ENCODE measurements around the gene COX7A2. TPM values are rescaled to one million over a fixed set of nuclear protein-coding genes. Genes with fewer than 3 reads are reported as not detected.
A peak's percentile ranks its signal among the peaks of the same experiment; 100 is the strongest.

COX7A2 gene
- total RNA-seq, 2 donors from 2014 or later = 260 to 372 TPM

DNA sequence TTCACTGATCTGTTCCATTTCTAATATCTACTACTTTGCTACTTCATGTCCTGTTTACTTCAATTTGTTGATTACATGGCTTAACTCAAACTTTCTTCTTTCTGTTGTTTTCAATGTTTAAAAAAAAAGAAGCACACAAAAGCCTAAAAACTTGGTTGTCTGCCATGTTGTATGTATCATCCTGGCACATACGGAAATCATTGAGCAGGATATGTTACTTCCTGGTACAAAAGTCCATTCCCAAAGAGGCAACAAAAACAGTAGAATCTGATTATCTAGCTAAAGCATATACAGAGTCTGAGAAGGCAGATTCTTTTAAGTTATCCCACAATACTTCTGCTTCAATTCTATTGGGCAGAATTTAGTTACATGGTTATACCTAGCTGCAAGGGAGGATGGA, 23.2 kb downstream of the COX7A2 start:
- H3K27me3 Mint-ChIP-seq = peaks cover 30% of the 10 kb centered on the region
- no peak overlapping the region for H3K4me3 Mint-ChIP-seq
- no peak overlapping the region for H3K27ac Mint-ChIP-seq
- H3K4me1 Mint-ChIP-seq = peaks cover 5% of the 10 kb centered on the region
- no peaks in the 10 kb centered on the region for H3K9me3 Mint-ChIP-seq
- no peak for ATAC-seq (replicated peaks)
- no peaks in the 10 kb centered on the region for H3K36me3 Mint-ChIP-seq (ENCODE audit: low read depth)

DNA sequence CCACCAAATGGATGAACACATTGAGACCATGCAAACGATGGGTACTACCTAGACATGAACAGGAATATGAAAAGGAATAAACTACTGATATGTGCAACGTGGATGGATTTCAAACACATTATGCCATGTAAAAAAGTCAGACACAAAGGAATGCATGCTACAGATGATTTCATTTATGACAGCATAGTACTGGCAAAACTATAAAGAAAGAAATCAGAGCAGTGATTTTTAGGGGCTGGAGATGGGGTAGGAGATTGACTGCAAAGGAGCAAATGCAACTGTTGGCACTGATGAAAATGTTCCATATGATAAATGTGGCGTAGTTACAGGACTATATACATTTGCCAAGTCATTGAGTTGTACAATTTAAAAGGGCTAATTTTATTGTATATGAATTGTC, 24.3 kb downstream of the COX7A2 start:
- Mint-ChIP-seq H3K4me3 (no peak overlapping the region), H3K9me3 (no peaks in the 10 kb centered on the region), H3K27me3 (peaks cover 29% of the 10 kb centered on the region), H3K4me1 (peaks cover 5% of the 10 kb centered on the region), H3K27ac (no peak overlapping the region), H3K36me3 (ENCODE audit: low read depth) (no peaks in the 10 kb centered on the region)
- ATAC-seq (replicated peaks) = no peak

DNA sequence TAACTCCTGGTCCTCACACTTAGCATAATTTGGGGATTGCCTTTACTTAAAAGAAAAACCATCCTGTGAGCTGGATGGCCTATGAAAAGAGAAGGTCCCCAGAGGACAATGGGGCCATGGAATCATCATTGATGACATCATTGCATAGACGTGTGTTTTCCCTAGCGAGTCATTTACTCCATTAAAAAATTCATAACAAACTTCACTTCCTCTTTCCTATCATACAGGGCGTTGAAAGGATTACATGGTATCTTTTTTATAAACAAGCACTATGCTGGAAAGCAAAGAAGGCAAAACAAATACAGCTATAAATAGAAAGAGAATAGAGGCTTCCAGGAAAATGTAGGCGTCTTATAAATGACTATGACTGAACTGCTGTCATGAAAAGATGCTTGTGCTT, 26.4 kb downstream of the COX7A2 start:
- peaks cover 5% of the 10 kb centered on the region for H3K4me1 Mint-ChIP-seq
- peak overlapping the region; percentile 35 for H3K27ac Mint-ChIP-seq
- peak overlapping the region; percentile 33 for H3K4me3 Mint-ChIP-seq
- no peaks in the 10 kb centered on the region for H3K36me3 Mint-ChIP-seq (ENCODE audit: low read depth)
- H3K9me3 Mint-ChIP-seq = no peaks in the 10 kb centered on the region
- peaks cover 25% of the 10 kb centered on the region for H3K27me3 Mint-ChIP-seq
- ATAC-seq (replicated peaks) = peak; percentile 73

DNA sequence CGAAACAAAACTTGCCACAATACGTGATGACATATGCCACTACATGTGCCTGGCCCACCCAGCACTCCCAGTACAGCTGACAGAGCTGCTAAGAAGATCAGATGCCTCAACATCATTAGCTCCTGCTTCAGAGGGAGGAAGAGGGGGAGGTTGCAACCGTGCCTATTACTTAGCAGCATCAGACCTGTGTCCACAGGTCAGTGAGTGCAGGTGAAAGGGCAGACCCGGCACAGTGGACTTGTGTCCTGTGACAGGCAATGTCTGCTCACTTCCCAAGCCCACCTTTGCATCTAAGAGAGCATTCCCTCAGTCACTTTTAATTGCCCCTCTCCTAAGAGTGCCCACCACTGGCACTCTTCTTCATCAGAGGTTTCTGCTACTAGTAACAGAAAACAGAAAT, 28.3 kb downstream of the COX7A2 start:
- no peak for ATAC-seq (replicated peaks)
- Mint-ChIP-seq H3K4me1 (peaks cover 5% of the 10 kb centered on the region), H3K4me3 (no peak overlapping the region), H3K27ac (no peak overlapping the region), H3K27me3 (peaks cover 34% of the 10 kb centered on the region), H3K9me3 (no peaks in the 10 kb centered on the region), H3K36me3 (ENCODE audit: low read depth) (no peaks in the 10 kb centered on the region)

DNA sequence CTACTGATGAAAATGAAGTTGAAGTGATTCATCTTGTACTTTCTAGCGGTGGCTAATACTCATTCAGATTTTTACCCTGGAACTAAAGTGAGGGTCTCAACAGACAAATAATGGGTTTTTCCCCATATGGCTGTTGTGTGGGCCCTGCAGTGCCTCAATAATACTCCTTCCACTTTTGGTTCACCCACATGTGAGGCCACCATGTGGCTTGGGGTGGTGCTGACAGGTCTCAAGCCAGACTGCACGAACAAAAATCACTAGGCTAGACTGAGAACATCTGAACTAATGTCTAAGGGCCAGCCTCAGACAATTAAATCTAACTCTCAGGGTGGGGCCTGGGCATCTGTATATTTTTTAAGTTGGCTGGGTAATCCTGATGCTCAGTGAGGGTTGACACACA, 29.9 kb downstream of the COX7A2 start:
- H3K27ac Mint-ChIP-seq = no peak overlapping the region
- no peak for ATAC-seq (replicated peaks)
- no peak overlapping the region for H3K4me3 Mint-ChIP-seq
- H3K4me1 Mint-ChIP-seq = peaks cover 10% of the 10 kb centered on the region
- peaks cover 34% of the 10 kb centered on the region for H3K27me3 Mint-ChIP-seq
- H3K36me3 Mint-ChIP-seq (ENCODE audit: low read depth) = no peaks in the 10 kb centered on the region
- H3K9me3 Mint-ChIP-seq = no peaks in the 10 kb centered on the region

DNA sequence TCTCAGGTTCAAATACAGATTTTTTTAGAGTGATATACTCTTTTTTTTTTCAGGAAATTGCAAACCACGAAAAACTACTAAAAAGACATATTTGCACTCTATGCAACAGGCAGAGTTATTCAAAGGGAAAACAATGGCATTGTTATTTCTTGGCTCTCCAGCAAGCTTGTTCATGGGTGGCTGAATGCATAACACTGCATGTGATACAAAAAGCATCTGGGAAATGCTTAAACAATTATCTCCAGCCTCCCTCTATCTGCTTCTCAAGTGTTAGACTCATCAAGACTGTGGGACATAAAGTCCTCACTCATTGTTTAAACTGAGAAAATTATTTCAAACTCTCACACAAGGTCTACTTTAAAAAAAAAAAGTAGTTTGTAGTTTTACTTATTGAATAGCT, 30.5 kb downstream of the COX7A2 start:
- H3K36me3 Mint-ChIP-seq (ENCODE audit: low read depth) = no peaks in the 10 kb centered on the region
- H3K27me3 Mint-ChIP-seq = peaks cover 39% of the 10 kb centered on the region
- H3K4me3 Mint-ChIP-seq = no peak overlapping the region
- H3K4me1 Mint-ChIP-seq = peaks cover 13% of the 10 kb centered on the region
- no peak for ATAC-seq (replicated peaks)
- H3K9me3 Mint-ChIP-seq = no peaks in the 10 kb centered on the region
- H3K27ac Mint-ChIP-seq = no peak overlapping the region

DNA sequence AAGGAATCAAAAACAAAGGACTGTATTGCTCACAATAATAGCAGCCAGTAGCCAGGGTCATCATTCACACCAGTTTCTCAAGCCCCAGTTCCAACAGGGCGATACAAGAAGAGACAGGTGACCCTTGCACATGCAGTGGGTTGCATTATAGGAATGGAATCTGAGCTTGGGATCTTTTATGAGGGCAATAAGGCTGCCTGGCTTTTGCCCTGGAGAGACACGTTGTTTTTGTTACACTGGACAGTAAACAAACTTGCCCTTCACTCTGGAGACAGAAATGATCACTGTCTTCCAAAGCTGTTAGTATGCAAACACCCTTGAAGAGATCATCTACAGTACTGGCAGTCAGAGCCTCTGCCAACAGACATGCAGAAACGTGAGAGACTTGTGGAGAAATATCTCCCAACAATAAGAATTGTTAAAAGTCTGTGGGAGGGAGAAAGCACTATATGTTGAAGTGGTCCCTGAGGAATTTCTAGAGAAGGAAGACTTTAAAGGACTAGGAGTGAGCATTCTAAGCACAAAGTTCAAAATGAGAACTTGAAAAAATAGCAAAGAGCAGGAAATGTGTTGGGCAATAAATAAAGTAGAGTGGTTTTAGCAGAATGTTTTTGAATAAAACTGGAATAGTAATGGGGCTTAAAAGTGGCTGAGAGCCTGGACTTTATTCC, 31.5 kb downstream of the COX7A2 start:
- Mint-ChIP-seq H3K4me3 (no peak overlapping the region), H3K9me3 (no peaks in the 10 kb centered on the region), H3K4me1 (peaks cover 16% of the 10 kb centered on the region), H3K27ac (no peak overlapping the region), H3K27me3 (peaks cover 41% of the 10 kb centered on the region), H3K36me3 (ENCODE audit: low read depth) (no peaks in the 10 kb centered on the region)
- ATAC-seq (replicated peaks) = no peak

DNA sequence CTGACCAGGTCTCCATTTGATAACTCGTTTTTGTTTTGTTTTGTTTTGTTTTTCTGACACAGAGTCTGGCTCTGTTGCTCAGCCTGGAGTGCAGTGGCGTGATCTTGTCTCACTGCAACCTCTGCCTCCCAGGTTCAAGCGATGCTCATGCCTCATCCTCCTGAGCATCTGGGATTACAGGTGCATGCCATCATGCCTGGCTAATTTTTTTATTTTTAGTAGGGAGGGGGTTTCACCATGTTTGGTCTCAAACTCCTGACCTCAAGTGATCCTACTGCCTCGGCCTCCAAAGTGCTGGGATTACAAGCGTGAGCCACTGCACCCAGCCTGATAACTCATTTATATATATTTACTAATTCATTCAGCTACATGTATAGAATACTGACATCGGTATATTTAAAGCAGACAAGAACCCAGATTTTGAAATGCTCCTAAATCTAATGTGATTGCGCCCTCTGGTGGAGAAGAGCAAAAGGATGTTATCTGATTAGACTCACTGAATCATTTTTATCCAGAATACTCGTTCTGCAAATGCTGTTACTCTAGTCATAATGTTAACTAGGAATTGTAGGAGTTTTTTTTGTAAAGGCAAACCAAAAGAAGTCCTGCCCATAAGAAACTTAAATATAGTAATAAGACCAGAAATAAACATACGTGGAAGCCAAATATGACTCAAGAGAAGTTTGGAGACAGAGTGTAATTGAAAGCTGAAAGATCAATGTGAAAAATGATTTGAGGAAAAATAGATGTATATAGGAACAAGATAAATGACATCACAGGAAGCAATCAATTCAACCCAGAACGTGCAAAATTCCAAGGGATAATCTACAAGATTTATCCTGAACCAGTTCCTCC, 32.5 kb downstream of the COX7A2 start:
- no peak overlapping the region for H3K4me3 Mint-ChIP-seq
- H3K4me1 Mint-ChIP-seq = peaks cover 18% of the 10 kb centered on the region
- no peaks in the 10 kb centered on the region for H3K36me3 Mint-ChIP-seq (ENCODE audit: low read depth)
- H3K27ac Mint-ChIP-seq = no peak overlapping the region
- peaks cover 45% of the 10 kb centered on the region for H3K27me3 Mint-ChIP-seq
- ATAC-seq (replicated peaks) = peak; percentile 37
- no peaks in the 10 kb centered on the region for H3K9me3 Mint-ChIP-seq

DNA sequence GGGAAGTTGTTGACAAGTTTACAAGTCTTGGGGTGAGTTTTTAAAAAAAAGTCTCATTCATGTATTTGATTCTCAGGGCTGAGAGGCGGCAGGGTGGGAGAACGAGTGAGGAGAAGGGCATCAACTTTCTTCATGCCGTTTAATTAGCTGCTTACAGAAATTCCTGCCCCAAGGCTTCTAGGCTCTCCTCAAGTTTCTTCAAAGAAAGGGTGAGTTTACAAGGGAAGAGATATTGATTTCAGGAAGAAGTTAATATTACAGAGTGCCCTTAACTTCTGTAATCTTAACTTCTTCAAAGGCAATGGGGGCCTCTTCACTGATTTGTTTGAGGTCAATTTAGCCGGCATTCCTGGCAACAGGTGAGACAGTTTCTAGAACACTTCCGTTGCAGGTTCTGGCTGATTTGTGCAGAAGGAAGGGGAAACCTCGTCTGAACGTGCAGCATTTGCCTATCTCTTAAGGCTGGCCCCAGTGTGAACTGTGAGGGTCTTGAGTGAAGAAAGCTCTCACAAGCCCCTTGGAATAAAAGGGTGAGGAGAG, 34.3 kb downstream of the COX7A2 start:
- Mint-ChIP-seq H3K4me1 (peaks cover 25% of the 10 kb centered on the region), H3K27me3 (peaks cover 58% of the 10 kb centered on the region), H3K27ac (no peak overlapping the region), H3K36me3 (ENCODE audit: low read depth) (peaks cover 6% of the 10 kb centered on the region), H3K9me3 (no peaks in the 10 kb centered on the region), H3K4me3 (peak overlapping the region; percentile 75)
- no peak for ATAC-seq (replicated peaks)

DNA sequence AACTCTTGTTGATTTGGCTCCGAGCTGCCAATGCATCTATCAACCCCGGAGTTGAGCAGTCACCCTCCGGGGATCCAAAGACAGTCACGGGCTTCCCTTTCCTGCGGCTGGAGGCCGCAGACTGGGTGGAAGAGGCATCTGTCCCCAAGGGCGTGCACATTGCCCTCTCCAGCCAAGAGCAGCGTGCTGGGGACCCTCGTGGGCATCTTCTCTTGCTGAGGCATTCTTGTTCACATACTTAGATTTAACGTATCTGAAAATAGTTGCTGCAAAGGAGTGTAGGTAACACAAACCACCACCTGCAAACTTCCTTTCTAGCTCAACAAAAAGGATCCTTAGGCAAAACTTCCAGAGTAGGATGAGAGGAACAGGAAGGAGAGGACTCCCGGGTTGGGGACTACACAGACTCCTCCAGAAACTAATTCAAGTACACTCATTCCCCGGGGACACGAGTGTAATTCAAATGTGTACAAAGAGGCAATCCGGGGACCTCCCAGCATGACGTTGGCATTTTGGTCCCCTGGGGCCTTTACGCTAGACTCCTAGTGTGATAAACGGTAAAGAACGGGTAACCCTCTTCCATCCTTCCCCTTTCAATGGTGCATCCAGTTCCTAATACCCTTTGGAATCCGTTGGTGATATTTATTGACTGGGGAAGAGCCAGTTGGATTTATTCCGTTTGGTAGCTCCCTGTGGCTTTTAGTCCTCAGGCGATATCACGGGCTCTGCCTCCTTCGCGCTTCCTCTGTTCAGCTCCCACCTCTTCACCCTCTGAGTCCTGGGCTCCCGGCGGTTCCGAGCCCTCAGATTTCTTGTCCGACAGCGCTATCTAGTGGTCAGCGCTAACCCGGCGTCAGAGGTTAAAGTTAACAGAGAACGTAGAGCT, 35.1 kb downstream of the COX7A2 start:
- Mint-ChIP-seq H3K9me3 (no peaks in the 10 kb centered on the region), H3K4me3 (peak overlapping the region; percentile 75), H3K36me3 (ENCODE audit: low read depth) (peaks cover 6% of the 10 kb centered on the region), H3K27ac (no peak overlapping the region), H3K27me3 (peaks cover 65% of the 10 kb centered on the region), H3K4me1 (peaks cover 25% of the 10 kb centered on the region)
- ATAC-seq (replicated peaks) = peak; percentile 83

DNA sequence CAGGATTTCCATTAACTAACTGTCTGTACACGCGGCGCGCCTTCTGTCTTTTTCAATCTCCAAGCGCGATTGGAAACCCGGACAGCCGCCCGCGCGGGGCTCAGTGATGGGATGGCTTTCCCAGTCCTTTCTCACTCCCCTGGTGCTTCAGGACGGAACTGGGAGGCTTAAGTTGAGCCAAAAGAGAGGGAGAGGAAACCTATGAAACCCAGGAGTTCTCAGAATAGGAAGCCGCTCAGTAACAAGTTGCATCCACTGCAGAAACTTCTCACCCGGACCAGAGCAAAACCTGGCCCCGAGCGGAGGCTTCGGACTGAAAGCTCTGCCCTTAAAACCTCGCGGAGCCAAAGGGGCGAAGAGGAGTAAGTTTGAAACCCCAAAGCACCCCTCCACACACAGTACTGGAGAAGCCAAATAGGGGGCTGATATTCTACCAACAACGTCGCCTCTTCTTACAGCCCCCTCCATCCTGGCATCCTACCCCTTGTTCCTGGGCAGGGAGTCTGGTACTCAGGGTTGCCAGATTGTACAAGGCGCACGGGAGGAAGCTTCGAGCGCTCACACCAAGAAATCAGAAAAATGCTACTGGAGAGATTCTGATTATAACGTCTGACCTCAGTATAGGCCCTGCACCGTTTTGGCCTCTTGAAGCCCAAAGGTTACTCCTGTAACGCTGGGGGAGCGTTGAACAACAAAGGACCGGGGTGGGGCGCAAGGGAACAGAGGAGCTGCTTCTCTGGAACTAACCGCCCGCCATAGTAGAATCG, 36.8 kb downstream of the COX7A2 start:
- Mint-ChIP-seq H3K4me3 (peak overlapping the region; percentile 75), H3K27me3 (peaks cover 73% of the 10 kb centered on the region), H3K9me3 (no peaks in the 10 kb centered on the region), H3K36me3 (ENCODE audit: low read depth) (peaks cover 6% of the 10 kb centered on the region), H3K4me1 (peaks cover 25% of the 10 kb centered on the region), H3K27ac (no peak overlapping the region)
- ATAC-seq (replicated peaks) = no peak

DNA sequence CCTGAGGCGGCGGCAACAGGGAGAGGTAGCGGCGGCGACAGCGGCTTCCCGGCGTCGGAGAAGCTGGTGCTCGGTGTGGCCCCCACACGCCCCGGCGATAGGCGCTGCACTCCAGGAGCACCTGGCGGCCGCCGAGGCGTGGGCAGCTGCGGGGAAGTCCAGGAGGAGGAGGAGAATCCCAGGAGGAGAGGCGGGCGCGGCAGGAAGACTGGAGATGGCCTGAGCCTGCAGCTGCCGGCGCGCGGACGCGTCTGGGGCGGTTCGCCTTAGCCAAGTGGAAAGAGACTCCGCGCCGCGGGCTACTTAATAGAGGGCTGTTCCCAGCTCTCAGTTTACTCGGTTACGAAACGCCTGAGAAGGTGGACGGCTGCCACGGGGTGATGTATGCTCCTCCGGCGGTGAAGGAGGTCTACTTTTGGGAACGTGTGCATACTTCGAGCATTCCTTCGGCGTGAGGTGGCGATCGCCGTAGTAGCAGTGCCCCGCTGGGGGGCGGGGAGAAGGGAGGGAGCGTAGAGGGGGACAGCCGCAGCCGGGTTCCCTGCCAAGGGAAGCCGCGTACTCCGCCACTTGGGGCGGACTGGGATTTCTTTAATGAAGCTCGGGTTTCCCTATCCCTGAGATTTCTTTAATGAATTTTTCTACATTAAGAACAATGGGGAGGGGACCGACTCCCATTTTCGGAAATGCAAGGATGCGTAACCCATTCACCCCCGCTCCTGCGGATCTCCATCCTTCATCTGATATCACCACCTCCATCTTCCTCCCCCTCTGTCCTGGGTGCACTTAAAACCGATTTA, 37.6 kb downstream of the COX7A2 start, which contains the start of gene COL12A1:
Gene COL12A1, minus strand, starts transcription at position 278 of the 800 bp plus-strand sequence. CDS start 3,261 bp downstream, outside the sequence.
- peaks cover 25% of the 10 kb centered on the region for H3K4me1 Mint-ChIP-seq
- H3K4me3 Mint-ChIP-seq = peak within 1 kb of the TSS; percentile 75
- H3K27me3 Mint-ChIP-seq = peaks cover 73% of the 10 kb centered on the region
- no peak for ATAC-seq (replicated peaks)
- H3K27ac Mint-ChIP-seq = no peak within 1 kb of the TSS
- H3K36me3 Mint-ChIP-seq (ENCODE audit: low read depth) = peaks cover 6% of the 10 kb centered on the region
- no peaks in the 10 kb centered on the region for H3K9me3 Mint-ChIP-seq

All from activated T-helper 17 cell treated with anti-CD3 and anti-CD28 coated beads, Interleukin-2, amount 50 U/mL, for 72 hours (primary cell).